Activated B cell treated with CpG ODN at 0.5 μM for 24 hours (primary cell): ENCODE data around the gene EPHA3. TPM values are rescaled to one million over a fixed set of nuclear protein-coding genes. Genes with fewer than 3 reads are reported as not detected.

Experiments
- ATAC-seq: fragments of 200-7000 bp; cut with Tn5 transposase; one replicate; pipeline ENCODE4 v1.10.0; 2021; ENCODE audit warnings: low read depth, mild to moderate bottlenecking, moderate library complexity
- CTCF ChIA-PET: fragments of 350-600 bp; sonication (Branson Sonifier 250); formaldehyde crosslinking; loops from one replicate; lab custom pipeline; 2021; ENCODE audit warnings: antibody characterized with exemption; lab: Charles Lee
- POLR2A ChIA-PET: fragments of 350-600 bp; sonication (Branson Sonifier 250); formaldehyde crosslinking; loops from one replicate; lab custom pipeline; 2021; ENCODE audit warnings: antibody characterized with exemption; lab: Charles Lee
- DNase-seq: peaks from one replicate; pipeline ENCODE4 v3.0.0; 2022
- H3K27ac Mint-ChIP-seq: one replicate; pipeline ENCODE4 v1.8.0; 2020; ENCODE audit warnings: mixed read lengths
- H3K27me3 Mint-ChIP-seq: one replicate; pipeline ENCODE4 v1.8.0; 2021; ENCODE audit warnings: mixed read lengths
- H3K36me3 Mint-ChIP-seq: one replicate; pipeline ENCODE4 v1.8.0; 2021; ENCODE audit warnings: low read depth, mixed read lengths
- H3K4me1 Mint-ChIP-seq: one replicate; pipeline ENCODE4 v1.8.0; 2021; ENCODE audit warnings: mixed read lengths
- H3K4me3 Mint-ChIP-seq: one replicate; pipeline ENCODE4 v1.8.0; 2020; ENCODE audit warnings: mild to moderate bottlenecking, mixed read lengths
- H3K9me3 Mint-ChIP-seq: one replicate; pipeline ENCODE4 v1.8.0; 2020; ENCODE audit warnings: mixed read lengths
- CTCF ChIP-seq: fragments of 200-600 bp; IDR thresholded peaks from one replicate; pipeline ENCODE4 v1.8.0; 2022; ENCODE audit warnings: antibody characterized with exemption, mild to moderate bottlenecking
- intact Hi-C: fragments of 100-400 bp; cut with micrococcal nuclease; formaldehyde crosslinking; loops from one replicate; pipeline ENCODE4 v1.15.1; 2024
- total RNA-seq: library from RNA; stranded (reverse); gene quantifications from 2 replicates; pipeline ENCODE4 v1.2.3, GENCODE V29; 2022

EPHA3 gene
- total RNA-seq, 1 donor from 2014 or later: not detected

- no peak overlapping the region for H3K4me3 Mint-ChIP-seq
- no peak for TF ChIP-seq CTCF
- POLR2A ChIA-PET: no interaction called here
- intact Hi-C loops: no loop called here
- peaks cover 9% of the 10 kb centered on the region for H3K27me3 Mint-ChIP-seq
- no peaks in the 10 kb centered on the region for H3K36me3 Mint-ChIP-seq
- H3K9me3 Mint-ChIP-seq: no peaks in the 10 kb centered on the region
- no peak for DNase-seq
- H3K4me1 Mint-ChIP-seq: no peaks in the 10 kb centered on the region
- CTCF ChIA-PET: interaction anchor here (0.7 kb wide), 1 partner anchor 1561 kb away, joined by 3 read pairs; no protein-coding TSS in a partner anchor
- no peak for ATAC-seq
- H3K27ac Mint-ChIP-seq: no peak overlapping the region
Measured at GRCh38 chr3:89101251-89101650, 6.2 kb upstream of the EPHA3 start.

DNA sequence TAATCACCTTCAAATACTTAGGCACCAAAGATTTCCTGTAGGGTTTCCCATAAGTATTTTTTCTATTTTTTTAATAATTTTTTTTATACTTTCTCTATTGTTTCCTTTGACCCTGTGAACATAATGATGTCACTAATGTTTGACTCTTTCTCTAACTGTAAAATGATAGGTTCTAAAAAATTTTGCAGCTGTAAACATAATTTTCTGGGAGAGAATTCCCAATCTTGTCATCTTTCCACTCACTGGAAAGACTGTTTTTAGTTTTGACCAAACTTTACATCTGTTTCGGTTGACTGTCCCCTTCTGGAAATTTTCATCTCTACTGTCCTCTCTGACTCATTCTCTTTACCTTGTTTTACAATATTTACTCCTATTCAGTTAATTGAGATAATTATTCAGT, 5.5 kb upstream of the EPHA3 start:
- TF ChIP-seq CTCF: no peak
- ChIA-PET POLR2A (no interaction called here), CTCF (no interaction called here)
- no peaks in the 10 kb centered on the region for H3K9me3 Mint-ChIP-seq
- no peak for ATAC-seq
- H3K4me3 Mint-ChIP-seq: no peak overlapping the region
- H3K36me3 Mint-ChIP-seq: no peaks in the 10 kb centered on the region
- H3K27ac Mint-ChIP-seq: no peak overlapping the region
- no peak for DNase-seq
- intact Hi-C loops: no loop called here
- no peaks in the 10 kb centered on the region for H3K4me1 Mint-ChIP-seq
- H3K27me3 Mint-ChIP-seq: peaks cover 9% of the 10 kb centered on the region

DNA sequence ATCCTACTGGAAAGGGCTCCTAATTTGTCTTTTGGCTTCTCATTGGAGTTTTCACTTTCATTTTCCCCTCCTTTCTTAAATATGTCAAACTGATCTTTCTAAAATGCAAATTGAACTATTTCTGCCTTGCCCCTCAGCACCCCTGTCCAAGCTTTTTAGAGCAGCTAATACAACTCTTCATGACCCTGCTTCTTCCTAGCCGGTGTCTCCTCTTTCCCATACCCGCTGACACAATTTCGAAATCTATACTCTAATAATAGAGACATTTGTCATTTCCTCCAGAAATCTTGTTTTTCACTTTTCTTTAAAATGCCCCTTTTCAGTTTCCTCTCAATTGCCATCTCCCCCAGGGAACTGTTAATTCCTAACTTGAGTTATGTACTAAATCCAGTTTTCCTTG, 2.9 kb upstream of the EPHA3 start:
- ATAC-seq (no peak), DNase-seq (no peak)
- no peaks in the 10 kb centered on the region for H3K36me3 Mint-ChIP-seq
- intact Hi-C loops: loop anchor here (1.0 kb wide), 1 partner anchor 10 kb away; no protein-coding TSS in a partner anchor
- H3K27me3 Mint-ChIP-seq: peaks cover 23% of the 10 kb centered on the region
- ChIA-PET POLR2A (no interaction called here), CTCF (no interaction called here)
- no peak overlapping the region for H3K4me3 Mint-ChIP-seq
- TF ChIP-seq CTCF: no peak
- no peaks in the 10 kb centered on the region for H3K9me3 Mint-ChIP-seq
- peaks cover 13% of the 10 kb centered on the region for H3K4me1 Mint-ChIP-seq
- H3K27ac Mint-ChIP-seq: no peak overlapping the region

DNA sequence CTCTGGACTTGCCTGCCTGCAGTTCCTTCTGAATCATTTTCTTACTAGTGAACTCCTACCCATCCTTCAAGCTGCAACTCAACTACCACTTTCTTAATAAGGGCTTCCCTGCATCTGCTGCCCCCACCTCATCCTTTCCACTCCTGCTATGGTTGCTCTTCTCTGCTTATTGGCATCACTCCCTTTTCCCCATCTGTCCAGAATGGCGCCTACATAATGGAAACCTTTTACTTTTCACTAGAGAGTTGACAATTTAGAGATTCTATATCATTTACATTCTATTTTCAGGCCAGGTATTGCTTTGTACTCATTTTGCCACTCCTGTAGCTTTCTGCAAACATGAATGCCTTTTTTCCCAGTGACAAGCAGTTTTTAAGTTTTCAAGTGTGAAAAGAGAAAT, 1.9 kb upstream of the EPHA3 start:
- H3K9me3 Mint-ChIP-seq: no peaks in the 10 kb centered on the region
- DNase-seq (no peak), ATAC-seq (no peak)
- ChIA-PET CTCF (no interaction called here), POLR2A (no interaction called here)
- intact Hi-C loops: no loop called here
- H3K27me3 Mint-ChIP-seq: peaks cover 24% of the 10 kb centered on the region
- no peak overlapping the region for H3K4me3 Mint-ChIP-seq
- TF ChIP-seq CTCF: no peak
- H3K36me3 Mint-ChIP-seq: no peaks in the 10 kb centered on the region
- no peak overlapping the region for H3K27ac Mint-ChIP-seq
- H3K4me1 Mint-ChIP-seq: peaks cover 13% of the 10 kb centered on the region

DNA sequence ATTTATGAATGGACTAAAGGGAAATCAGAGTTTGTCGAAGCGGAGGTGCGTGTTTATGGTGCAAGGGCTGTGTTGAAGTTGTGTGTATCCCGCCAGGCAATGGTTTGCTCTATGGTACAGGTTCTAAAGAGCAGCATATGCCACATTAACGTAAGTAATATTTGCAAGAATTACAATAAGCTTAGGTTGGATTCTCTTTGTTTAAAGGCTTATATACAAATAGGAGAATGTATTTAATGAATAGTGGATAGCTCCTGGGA, 800 bp downstream of the EPHA3 start:
- ChIA-PET CTCF (no interaction called here), POLR2A (no interaction called here)
- peaks cover 13% of the 10 kb centered on the region for H3K4me1 Mint-ChIP-seq
- ATAC-seq: no peak
- intact Hi-C loops: no loop called here
- DNase-seq: no peak
- H3K4me3 Mint-ChIP-seq: peak overlapping the region; percentile 82
- H3K27ac Mint-ChIP-seq: no peak overlapping the region
- H3K36me3 Mint-ChIP-seq: no peaks in the 10 kb centered on the region
- H3K9me3 Mint-ChIP-seq: no peaks in the 10 kb centered on the region
- TF ChIP-seq CTCF: no peak
- peaks cover 22% of the 10 kb centered on the region for H3K27me3 Mint-ChIP-seq
